SK-N-SH (cell line): ENCODE data around the gene MYL6B.

Experiments used
- CTCF ChIP-seq: fragments of 200-600 bp; sonication (generic); IDR thresholded peaks from 2 replicates; pipeline ENCODE4 v1.6.1; 2017; ENCODE audit warnings: antibody characterized with exemption, mild to moderate bottlenecking, moderate library complexity
- EZH2phosphoT487 ChIP-seq: fragments of 200-600 bp; sonication (generic); IDR thresholded peaks from 2 replicates; pipeline ENCODE4 v1.6.1; 2017; ENCODE audit warnings: low read depth, mixed run types, mild to moderate bottlenecking, antibody characterized with exemption, moderate library complexity, borderline replicate concordance
- FOSL2 ChIP-seq: IDR thresholded peaks from 2 replicates; pipeline ENCODE4 v1.4.0; 2012; ENCODE audit warnings: low read depth, mild to moderate bottlenecking, moderate library complexity, borderline replicate concordance
- MAX ChIP-seq: IDR thresholded peaks from 2 replicates; pipeline ENCODE4 v1.4.0; 2012; ENCODE audit warnings: low read depth
- POLR2AphosphoS5 ChIP-seq: IDR thresholded peaks from 2 replicates; pipeline ENCODE4 v1.6.1; 2012; ENCODE audit warnings: low read depth, low read length
- RAD21 ChIP-seq: IDR thresholded peaks from 2 replicates; pipeline ENCODE4 v1.6.1; 2012; ENCODE audit warnings: mild to moderate bottlenecking, low read length
- SMC3 ChIP-seq: IDR thresholded peaks from 2 replicates; pipeline ENCODE4 v1.6.1; 2012; ENCODE audit warnings: low read depth, low read length, improper control_type of control experiment
- TF ChIP-seq, protein P1 (sequence below): IDR thresholded peaks from 2 replicates; pipeline ENCODE4 v1.4.0; 2012; ENCODE audit warnings: low read depth, borderline replicate concordance
- TF ChIP-seq, protein P2 (sequence below): IDR thresholded peaks from 2 replicates; pipeline ENCODE4 v1.6.1; 2012; ENCODE audit warnings: mild to moderate bottlenecking, low read depth, low read length, moderate library complexity
- TF ChIP-seq, protein P3 (sequence below): fragments of 150-350 bp; IDR thresholded peaks from 2 replicates; pipeline ENCODE4 v1.6.1; 2017; ENCODE audit warnings: antibody characterized with exemption, low read length, low read depth, borderline replicate concordance
- TF ChIP-seq, protein P4 (sequence below): IDR thresholded peaks from 2 replicates; pipeline ENCODE4; 2012

- TF ChIP-seq SMC3 (no peak), CTCF (no peak), EZH2phosphoT487 (no peak), FOSL2 (no peak), POLR2AphosphoS5 (no peak; the same call in 1 of the 2 replicates), MAX (no peak), RAD21 (no peak)
- TF ChIP-seq, protein P1, sequence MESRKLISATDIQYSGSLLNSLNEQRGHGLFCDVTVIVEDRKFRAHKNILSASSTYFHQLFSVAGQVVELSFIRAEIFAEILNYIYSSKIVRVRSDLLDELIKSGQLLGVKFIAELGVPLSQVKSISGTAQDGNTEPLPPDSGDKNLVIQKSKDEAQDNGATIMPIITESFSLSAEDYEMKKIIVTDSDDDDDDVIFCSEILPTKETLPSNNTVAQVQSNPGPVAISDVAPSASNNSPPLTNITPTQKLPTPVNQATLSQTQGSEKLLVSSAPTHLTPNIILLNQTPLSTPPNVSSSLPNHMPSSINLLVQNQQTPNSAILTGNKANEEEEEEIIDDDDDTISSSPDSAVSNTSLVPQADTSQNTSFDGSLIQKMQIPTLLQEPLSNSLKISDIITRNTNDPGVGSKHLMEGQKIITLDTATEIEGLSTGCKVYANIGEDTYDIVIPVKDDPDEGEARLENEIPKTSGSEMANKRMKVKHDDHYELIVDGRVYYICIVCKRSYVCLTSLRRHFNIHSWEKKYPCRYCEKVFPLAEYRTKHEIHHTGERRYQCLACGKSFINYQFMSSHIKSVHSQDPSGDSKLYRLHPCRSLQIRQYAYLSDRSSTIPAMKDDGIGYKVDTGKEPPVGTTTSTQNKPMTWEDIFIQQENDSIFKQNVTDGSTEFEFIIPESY, result no peak
- TF ChIP-seq, protein P2, sequence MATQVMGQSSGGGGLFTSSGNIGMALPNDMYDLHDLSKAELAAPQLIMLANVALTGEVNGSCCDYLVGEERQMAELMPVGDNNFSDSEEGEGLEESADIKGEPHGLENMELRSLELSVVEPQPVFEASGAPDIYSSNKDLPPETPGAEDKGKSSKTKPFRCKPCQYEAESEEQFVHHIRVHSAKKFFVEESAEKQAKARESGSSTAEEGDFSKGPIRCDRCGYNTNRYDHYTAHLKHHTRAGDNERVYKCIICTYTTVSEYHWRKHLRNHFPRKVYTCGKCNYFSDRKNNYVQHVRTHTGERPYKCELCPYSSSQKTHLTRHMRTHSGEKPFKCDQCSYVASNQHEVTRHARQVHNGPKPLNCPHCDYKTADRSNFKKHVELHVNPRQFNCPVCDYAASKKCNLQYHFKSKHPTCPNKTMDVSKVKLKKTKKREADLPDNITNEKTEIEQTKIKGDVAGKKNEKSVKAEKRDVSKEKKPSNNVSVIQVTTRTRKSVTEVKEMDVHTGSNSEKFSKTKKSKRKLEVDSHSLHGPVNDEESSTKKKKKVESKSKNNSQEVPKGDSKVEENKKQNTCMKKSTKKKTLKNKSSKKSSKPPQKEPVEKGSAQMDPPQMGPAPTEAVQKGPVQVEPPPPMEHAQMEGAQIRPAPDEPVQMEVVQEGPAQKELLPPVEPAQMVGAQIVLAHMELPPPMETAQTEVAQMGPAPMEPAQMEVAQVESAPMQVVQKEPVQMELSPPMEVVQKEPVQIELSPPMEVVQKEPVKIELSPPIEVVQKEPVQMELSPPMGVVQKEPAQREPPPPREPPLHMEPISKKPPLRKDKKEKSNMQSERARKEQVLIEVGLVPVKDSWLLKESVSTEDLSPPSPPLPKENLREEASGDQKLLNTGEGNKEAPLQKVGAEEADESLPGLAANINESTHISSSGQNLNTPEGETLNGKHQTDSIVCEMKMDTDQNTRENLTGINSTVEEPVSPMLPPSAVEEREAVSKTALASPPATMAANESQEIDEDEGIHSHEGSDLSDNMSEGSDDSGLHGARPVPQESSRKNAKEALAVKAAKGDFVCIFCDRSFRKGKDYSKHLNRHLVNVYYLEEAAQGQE, result no peak
- TF ChIP-seq, protein P3, sequence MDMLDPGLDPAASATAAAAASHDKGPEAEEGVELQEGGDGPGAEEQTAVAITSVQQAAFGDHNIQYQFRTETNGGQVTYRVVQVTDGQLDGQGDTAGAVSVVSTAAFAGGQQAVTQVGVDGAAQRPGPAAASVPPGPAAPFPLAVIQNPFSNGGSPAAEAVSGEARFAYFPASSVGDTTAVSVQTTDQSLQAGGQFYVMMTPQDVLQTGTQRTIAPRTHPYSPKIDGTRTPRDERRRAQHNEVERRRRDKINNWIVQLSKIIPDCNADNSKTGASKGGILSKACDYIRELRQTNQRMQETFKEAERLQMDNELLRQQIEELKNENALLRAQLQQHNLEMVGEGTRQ, result no peak
- TF ChIP-seq, protein P4, sequence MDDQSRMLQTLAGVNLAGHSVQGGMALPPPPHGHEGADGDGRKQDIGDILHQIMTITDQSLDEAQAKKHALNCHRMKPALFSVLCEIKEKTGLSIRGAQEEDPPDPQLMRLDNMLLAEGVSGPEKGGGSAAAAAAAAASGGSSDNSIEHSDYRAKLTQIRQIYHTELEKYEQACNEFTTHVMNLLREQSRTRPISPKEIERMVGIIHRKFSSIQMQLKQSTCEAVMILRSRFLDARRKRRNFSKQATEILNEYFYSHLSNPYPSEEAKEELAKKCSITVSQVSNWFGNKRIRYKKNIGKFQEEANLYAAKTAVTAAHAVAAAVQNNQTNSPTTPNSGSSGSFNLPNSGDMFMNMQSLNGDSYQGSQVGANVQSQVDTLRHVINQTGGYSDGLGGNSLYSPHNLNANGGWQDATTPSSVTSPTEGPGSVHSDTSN, result no peak
Measured at GRCh38 chr12:56178347-56178746, 26.0 kb downstream of the MYL6B start.
